Adrenal gland (tissue), 12 donors: ENCODE measurements around the gene KRT31. TPM values are rescaled to one million over a fixed set of nuclear protein-coding genes. Genes with fewer than 3 reads are reported as not detected.

ENCODE experiments used
- DNase-seq, 7 donors: peaks; one replicate each; pipeline ENCODE4 v3.0.0-alpha.2; 2019 to 2020
- H3K27ac ChIP-seq, 5 donors: fragments of 200-600 bp; sonication (generic) in 4 of 5; 1 replicate in 3 of 5; 2 replicates in 2 of 5; pipeline versions ENCODE4 v1.5.1 to v1.8.0; 2016 to 2020; ENCODE audit warnings: mild to moderate bottlenecking in 1 of 5
- H3K27me3 ChIP-seq: fragments of 200-600 bp; 2 replicates; pipeline ENCODE4 v1.8.0; 2021
- H3K36me3 ChIP-seq, 2 donors: fragments of 200-600 bp; replicated peaks in 1 of 2; 1 replicate in 1 of 2; 2 replicates in 1 of 2; pipeline versions ENCODE4 v1.5.1 to v1.8.0; 2018 to 2022
- H3K4me1 ChIP-seq, 2 donors: fragments of 200-600 bp; replicated peaks in 1 of 2; 1 replicate in 1 of 2; 2 replicates in 1 of 2; pipeline versions ENCODE4 v1.5.1 to v1.8.0; 2018 to 2021
- H3K4me3 ChIP-seq, 4 donors: fragments of 200-600 bp; sonication (generic) in 3 of 4; one replicate each; pipeline ENCODE4 v1.5.1; 2016 to 2018
- H3K9me3 ChIP-seq, 3 donors: fragments of 200-600 bp; sonication (generic) in 1 of 3; replicated peaks in 1 of 3; 1 replicate in 2 of 3; 2 replicates in 1 of 3; pipeline versions ENCODE4 v1.5.1 to v1.8.0; 2016 to 2021
- CTCF ChIP-seq, 6 experiments: fragments of 450-650 bp in 4 of 6; fragments of 200-600 bp in 2 of 6; sonication (generic) in 1 of 6; IDR thresholded peaks; 1 replicate in 5 of 6; 2 replicates in 1 of 6; pipeline versions ENCODE4 v1.5.1 to v1.8.0; 2016 to 2021; ENCODE audit warnings: antibody characterized with exemption in 6 of 6, mild to moderate bottlenecking in 2 of 6, moderate library complexity in 1 of 6
- POLR2A ChIP-seq, 2 donors: fragments of 450-650 bp; IDR thresholded peaks; one replicate each; pipeline ENCODE4 v1.6.1; 2017; ENCODE audit warnings: antibody characterized with exemption in 2 of 2, mild to moderate bottlenecking in 2 of 2, moderate library complexity in 1 of 2
- WGBS, 4 donors: extraction: QIAGEN DNeasy Blood & Tissue Kit in 2 of 4; methylation state at CpG; one replicate each; pipeline versions ENCODE4 v1.1.5 to v1.1.7; 2013 to 2017; 5-methylcytosine and 5-hydroxymethylcytosine counted together
- intact Hi-C, 2 donors: fragments of 100-400 bp; cut with DNase I; formaldehyde crosslinking; loops; one replicate each; pipeline versions ENCODE4 v1.14.1 to v1.15.0; 2022 to 2023
- polyA plus RNA-seq, 3 donors: library from polyadenylated mRNA; stranded (reverse); fragments of 200-250 nt in 2 of 3; fragments of 350-450 nt in 1 of 3; fragmentation: Illumina TruSeq in 1 of 3; extraction: RNeasy Lipid Tissue Mini Kit (QIAGEN cat#74804) in 1 of 3; gene quantifications; one replicate each; pipeline ENCODE4 v1.2.3, GENCODE V29; 2013 to 2014
- total RNA-seq, 9 donors: library from RNA; depleted of rRNA in 4 of 9; stranded (reverse); fragments of >200 nt in 4 of 9; fragments of 120-200 nt in 1 of 9; fragmentation: NEBNext Ultra II Directional in 1 of 9; extraction: Animal tissue kit (Norgen Biotek cat#: 25700) in 1 of 9; gene quantifications; one replicate each; pipeline versions ENCODE4 v1.1.0 to v1.2.4, GENCODE V29; 2013 to 2023
- donor health status: healthy with polysubstance abuse.
- donor health status: Bipolar disorder and iron deficiency.
- donor health status: DM: yes; HTN: yes; CAD: no.
- donor health status: DM: no; HTN: no; CAD: no.
- donor health status: DM: no; HTN: no; CAD: no.
- donor health status: DM: yes; HTN: yes; CAD: no.

Gene KRT31
- total and polyA plus RNA-seq, 12 donors, result not detected

GRCh38 chr17:41366070-41366469 lies 31.3 kb downstream of the KRT31 start:
- H3K9me3 ChIP-seq, result no peaks in the 10 kb centered on the region
- no peak overlapping the region for H3K27ac ChIP-seq
- no peaks in the 10 kb centered on the region for H3K36me3 ChIP-seq
- no peaks in the 10 kb centered on the region for H3K27me3 ChIP-seq
- intact Hi-C loops, result no loop called here
- no peaks in the 10 kb centered on the region for H3K4me1 ChIP-seq
- no peak overlapping the region for H3K4me3 ChIP-seq
- no peak for DNase-seq
- TF ChIP-seq CTCF (IDR thresholded peaks at IDR 0.05) (no peak), POLR2A (IDR thresholded peaks at IDR 0.05) (no peak)

DNA sequence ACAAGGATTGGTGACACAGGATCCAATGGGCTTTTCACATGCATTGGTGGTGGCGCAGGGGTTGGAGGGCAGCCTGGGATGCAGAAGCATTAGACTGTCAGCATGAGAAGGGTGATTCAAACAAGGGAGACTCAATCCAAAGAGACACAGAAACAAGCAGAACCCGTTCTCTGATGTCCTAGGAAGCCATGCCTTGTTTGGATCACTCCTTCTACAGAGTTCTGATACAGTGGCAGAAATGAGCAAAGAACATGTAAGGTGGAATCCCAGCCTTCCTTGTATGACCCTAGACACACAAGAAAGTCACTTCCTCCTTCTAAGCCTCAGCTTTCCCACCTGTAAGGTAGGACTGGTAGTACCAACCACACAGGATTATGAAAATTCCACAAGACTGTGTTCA lies 33.5 kb downstream of the KRT31 start:
- intact Hi-C loops, result no loop called here
- Histone ChIP-seq H3K4me3 (no peak overlapping the region), H3K4me1 (no peaks in the 10 kb centered on the region), H3K9me3 (no peaks in the 10 kb centered on the region), H3K27ac (no peak overlapping the region), H3K36me3 (no peaks in the 10 kb centered on the region), H3K27me3 (no peaks in the 10 kb centered on the region)
- 84 to 100% (median 91%) methylated on average over 2 of the region's 2 CpGs for WGBS, 4 donors
- TF ChIP-seq POLR2A (IDR thresholded peaks at IDR 0.05) (no peak), CTCF (IDR thresholded peaks at IDR 0.05) (no peak)
- DNase-seq, result no peak

DNA sequence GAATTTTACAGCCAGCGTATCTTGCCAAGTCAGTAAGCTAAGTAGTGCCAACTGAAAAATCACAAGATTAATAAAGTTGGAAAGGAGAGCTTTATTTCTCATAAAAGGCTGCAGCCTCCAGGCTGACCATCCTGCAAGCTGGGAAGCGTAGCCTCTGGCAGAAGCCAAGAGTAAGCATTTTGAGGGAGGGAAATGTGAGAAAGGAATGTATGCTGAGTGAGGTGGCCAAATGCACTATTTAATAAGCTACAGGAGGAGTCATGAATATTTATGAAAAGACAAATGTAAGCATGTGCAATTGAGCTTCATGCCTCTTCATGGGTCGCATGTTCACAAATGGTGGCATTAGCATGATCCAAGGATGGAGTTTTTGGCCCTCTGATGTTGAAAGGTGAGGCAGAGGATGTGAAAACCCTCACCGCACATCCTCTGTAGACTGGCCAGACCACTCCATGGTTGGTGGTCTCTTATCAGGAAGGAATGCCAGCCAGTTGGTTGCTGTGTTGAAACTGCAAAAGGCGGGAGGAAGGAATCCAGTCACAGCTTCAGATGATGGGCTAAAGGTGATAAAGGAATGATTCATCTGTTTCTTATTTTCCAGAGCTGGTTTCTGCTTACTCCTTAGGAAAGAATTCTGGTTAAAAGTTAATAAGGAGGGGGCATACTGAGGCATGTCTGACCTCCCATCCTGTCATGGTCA lies 37.0 kb downstream of the KRT31 start:
- H3K9me3 ChIP-seq, result no peaks in the 10 kb centered on the region
- WGBS, 4 donors, result 79 to 85% (median 81%) methylated on average over 5 of the region's 5 CpGs
- no peak overlapping the region for H3K4me3 ChIP-seq
- DNase-seq, result no peak
- H3K27ac ChIP-seq, result no peak overlapping the region
- H3K27me3 ChIP-seq, result no peaks in the 10 kb centered on the region
- H3K4me1 ChIP-seq, result no peaks in the 10 kb centered on the region
- intact Hi-C loops, result no loop called here
- H3K36me3 ChIP-seq, result no peaks in the 10 kb centered on the region
- TF ChIP-seq CTCF (IDR thresholded peaks at IDR 0.05), result no peak
- no peak for TF ChIP-seq POLR2A (IDR thresholded peaks at IDR 0.05)

DNA sequence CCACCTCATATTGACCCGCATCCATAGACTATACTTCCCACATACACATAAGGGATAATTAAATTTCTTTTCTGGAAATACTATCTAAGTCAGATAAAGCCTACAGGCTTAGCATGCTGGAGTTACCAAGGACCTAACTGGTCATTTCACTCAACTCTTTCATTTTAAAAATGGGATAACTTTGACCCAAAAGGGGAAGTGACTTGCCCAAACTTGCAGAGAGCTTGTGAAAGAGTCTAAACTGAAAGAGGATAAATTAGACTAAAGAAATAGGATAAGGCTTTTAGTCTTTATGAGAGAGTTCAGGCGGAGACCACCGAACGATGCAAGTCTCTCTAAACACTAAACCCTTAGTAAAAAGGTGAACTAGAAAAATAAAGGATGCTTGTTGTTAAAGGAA lies 42.9 kb downstream of the KRT31 start:
- intact Hi-C loops, result no loop called here
- Histone ChIP-seq H3K36me3 (no peaks in the 10 kb centered on the region), H3K4me3 (no peak overlapping the region), H3K4me1 (no peaks in the 10 kb centered on the region), H3K27me3 (no peaks in the 10 kb centered on the region), H3K27ac (no peak overlapping the region), H3K9me3 (no peaks in the 10 kb centered on the region)
- 82 to 91% (median 87%) methylated on average over 4 of the region's 4 CpGs for WGBS, 4 donors
- TF ChIP-seq POLR2A (IDR thresholded peaks at IDR 0.05), result no peak
- DNase-seq, result no peak
